AG09309 (cell line): Measurements from ENCODE around the gene NEURL1B.

Experiments used
- DNase-seq: peaks from one replicate; pipeline ENCODE4 v3.0.0-alpha.2; 2010; ENCODE audit warnings: low read depth
- H3K4me3 ChIP-seq: 2 replicates; pipeline ENCODE4 v1.5.1; 2011; ENCODE audit warnings: mild to moderate bottlenecking, low read depth, low read length, moderate library complexity; ENCODE audit not compliant: control insufficient read depth
- CTCF ChIP-seq: IDR thresholded peaks from 2 replicates; pipeline ENCODE4 v1.5.1; 2011; ENCODE audit warnings: mild to moderate bottlenecking, low read depth, low read length, inconsistent platforms; ENCODE audit not compliant: insufficient read depth, control insufficient read depth; ENCODE audit errors: missing control alignments

Gene NEURL1B

GRCh38 chr5:172608773-172609172, 32.3 kb upstream of the NEURL1B start:
- DNase-seq = no peak
- H3K4me3 ChIP-seq = no peak overlapping the region
- no peak for TF ChIP-seq CTCF

GRCh38 chr5:172610643-172611042, 30.4 kb upstream of the NEURL1B start:
- TF ChIP-seq CTCF = no peak
- no peak for DNase-seq
- H3K4me3 ChIP-seq = no peak overlapping the region

DNA sequence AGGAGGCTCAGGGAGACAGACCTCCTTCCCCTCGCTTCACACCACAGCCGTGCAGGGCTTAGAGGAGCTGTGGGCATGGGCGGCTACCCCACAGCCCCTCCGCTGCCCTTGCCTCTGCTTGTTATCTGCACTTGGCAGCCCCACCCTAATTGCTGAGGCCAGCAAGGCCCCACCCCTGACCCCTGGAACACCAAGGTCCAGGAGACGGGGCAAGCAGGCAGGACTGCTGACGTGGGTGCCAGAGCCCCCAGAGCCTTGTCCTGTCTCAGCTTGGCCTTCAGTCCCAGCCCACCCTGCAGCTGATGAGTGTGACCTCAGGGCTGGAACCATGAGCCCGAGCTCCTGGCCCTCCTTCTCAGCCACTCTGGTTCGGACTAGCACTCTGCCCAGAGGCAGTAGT, 29.1 kb upstream of the NEURL1B start:
- no peak for DNase-seq
- no peak overlapping the region for H3K4me3 ChIP-seq
- TF ChIP-seq CTCF = no peak

GRCh38 chr5:172612771-172613170, 28.3 kb upstream of the NEURL1B start:
- no peak for TF ChIP-seq CTCF
- DNase-seq = no peak
- no peak overlapping the region for H3K4me3 ChIP-seq

DNA sequence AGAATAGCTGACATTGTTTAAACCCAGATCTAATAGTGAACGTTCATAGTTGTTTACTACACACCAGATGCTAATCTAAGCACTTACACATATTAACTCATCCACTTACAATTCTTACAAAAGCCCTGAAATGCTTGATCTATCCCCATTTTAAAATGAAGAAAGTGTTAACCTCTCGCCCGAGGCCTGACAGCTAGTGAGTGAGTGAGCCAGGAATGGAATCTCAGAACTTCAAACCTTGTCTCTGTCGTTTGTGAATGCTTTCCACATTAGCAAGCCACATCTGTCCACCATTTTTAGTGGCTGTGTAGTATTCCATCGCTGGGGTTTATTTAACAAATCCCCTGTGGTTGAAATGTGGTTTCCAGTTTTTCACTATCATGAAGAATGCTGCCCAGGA, 24.9 kb upstream of the NEURL1B start:
- H3K4me3 ChIP-seq = no peak overlapping the region
- no peak for DNase-seq
- no peak for TF ChIP-seq CTCF

GRCh38 chr5:172616730-172617129, 24.3 kb upstream of the NEURL1B start:
- DNase-seq = no peak

More at GRCh38 chr5:172616730-172617129, 24.3 kb upstream of the NEURL1B start:
- H3K4me3 ChIP-seq = no peak overlapping the region
- no peak for TF ChIP-seq CTCF
